HG03159 (cell line): ENCODE measurements around the gene ATXN7L2.
"Not testable (repeated sequence)": the region's sequence is repeated elsewhere in the genome, so short reads cannot be mapped to it uniquely, and the experiment has no call there.

ENCODE experiments used
- ATAC-seq: cut with Tn5 transposase; IDR thresholded peaks from one replicate; pipeline ENCODE4 v1.9.1; 2021; ENCODE audit warnings: mild to moderate bottlenecking, moderate library complexity; ENCODE audit not compliant: unreplicated experiment

ATXN7L2 gene, protein sequence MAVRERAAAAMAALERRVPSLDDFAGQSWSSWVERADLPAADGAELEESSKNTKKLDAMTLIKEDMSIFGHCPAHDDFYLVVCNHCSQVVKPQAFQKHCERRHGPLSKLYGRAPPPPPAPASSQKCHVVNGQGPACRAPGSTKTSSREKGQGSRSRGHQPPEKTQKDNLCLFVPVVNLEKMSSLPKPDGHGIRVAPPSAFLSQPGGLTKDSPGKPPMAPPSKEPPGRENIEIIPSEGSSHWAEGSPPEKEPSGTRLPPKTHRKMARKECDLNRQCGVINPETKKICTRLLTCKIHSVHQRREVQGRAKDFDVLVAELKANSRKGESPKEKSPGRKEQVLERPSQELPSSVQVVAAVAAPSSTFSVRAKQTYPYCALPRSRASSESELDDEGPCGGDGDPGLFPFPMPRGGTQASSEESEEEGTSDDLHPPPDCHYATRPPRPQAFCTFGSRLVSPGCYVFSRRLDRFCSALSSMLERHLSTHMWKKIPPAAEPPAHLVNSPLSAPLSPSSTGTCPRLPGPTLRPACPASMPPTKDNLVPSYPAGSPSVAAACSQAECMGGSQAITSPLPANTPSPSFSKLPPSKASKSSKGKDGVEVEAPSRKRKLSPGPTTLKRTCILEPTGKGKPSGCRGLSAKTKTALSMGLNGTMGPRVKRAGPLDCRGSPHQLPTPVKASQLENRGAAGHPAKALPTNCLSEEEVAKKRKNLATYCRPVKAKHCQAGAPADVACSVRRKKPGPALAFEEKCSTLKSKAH

DNA sequence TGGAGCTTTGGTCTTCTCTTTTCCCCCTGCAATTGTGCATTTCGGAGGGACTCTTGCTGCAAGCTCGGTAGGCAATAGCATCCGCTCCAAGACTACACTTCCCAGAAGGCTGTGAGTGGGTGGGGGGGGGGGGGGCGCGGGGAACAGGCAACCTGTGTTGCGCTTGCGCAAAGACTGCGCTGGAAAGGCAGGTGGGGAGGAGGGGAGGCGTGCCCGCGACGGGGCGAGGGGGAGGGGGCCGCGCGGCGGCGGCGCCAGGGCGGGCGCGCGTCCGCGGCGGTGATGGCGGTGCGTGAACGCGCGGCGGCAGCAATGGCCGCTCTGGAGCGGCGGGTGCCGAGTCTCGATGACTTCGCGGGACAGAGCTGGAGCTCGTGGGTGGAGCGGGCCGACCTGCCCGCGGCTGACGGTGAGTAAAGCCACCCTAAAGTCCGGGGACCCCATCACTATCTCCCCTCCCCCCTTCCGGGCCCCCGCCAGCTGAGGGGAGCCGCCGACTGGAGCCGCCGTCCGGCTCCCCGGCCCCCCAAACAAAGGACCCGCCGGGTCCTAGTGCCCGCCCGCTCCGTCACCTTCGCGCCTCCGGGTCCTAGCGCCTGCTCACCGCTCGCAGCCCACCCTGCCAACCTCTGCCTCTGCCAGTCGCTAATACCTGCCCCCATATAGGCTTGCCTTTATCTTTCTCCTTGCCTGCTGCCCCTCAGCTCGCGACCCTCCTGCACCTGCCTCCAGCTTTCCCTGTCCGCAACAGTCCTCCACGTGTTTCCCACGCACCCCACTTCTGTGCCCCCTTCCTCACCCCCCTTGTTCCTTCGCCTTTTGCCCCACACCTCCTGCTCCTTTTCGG lies at the start of gene ATXN7L2:
Gene ATXN7L2, plus strand, starts transcription at position 234 of the 847 bp plus-strand sequence. Its CDS starts 49 bp downstream, at position 283.
- peak; percentile 73 for ATAC-seq

DNA sequence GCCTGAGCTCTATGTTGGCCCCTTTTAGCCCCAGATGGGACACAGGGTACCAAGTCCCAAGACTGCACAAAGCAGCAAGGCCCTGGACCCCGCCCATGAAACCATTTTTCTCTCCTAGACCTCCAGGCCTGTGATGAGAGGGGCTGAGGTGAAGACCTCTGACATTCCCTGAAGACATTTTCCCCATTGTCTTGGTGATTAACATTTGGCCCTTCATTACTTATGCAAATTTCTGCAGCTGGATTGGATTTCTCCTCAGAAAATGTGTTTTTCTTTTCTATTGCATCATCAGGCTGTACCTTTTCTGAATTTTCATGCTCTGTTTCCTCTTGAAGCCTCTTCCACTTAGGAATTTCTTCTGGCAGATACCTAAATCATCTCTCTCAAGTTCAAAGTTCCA lies 49.2 kb upstream of the ATXN7L2 start:
- no peak for ATAC-seq

DNA sequence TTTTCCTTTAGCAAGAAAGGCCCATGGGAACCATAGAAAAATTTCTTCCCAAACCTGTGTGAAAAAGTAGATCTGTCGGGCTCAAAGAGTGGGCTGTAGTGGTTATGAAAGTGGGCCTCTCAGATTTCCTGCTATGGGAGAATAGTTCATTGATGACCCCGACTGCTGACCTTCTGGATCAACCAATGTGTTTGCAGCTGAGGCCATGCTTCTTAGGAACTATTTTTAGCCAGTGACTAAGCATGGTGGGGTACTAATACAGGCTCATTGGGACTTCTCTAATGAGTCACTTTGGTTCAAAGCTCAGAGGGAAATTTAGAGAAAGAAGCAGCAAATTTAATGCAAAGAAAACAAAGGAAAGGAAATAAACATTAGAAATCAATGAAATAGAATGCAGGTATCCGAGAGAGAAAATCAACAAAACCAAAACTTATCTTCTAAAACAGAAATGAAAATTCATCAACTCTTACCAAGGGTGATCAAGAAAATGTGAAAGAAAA lies 44.9 kb upstream of the ATXN7L2 start:
- ATAC-seq = no peak

GRCh38 chr1:109441069-109441468 lies 42.6 kb upstream of the ATXN7L2 start:
- no peak for ATAC-seq

DNA sequence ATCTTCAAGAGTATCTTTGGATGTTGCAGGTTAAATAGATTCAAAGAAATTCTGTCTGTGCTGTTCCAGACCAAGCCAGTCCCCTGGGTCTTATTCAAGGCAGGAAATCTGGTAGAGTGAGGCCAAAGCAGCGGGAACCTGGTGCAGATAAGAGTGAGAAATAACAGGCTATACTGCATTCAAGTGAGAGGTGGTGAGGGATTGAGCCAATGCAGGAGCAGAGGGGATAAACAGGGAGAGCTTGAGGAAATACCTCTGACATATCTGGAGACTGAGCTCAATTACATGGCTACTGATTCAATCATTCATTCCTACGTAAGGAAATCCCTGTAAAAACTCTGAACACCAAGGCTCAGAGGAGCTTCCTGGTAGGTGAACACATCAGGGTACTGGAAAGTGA lies 40.2 kb upstream of the ATXN7L2 start:
- no peak for ATAC-seq

DNA sequence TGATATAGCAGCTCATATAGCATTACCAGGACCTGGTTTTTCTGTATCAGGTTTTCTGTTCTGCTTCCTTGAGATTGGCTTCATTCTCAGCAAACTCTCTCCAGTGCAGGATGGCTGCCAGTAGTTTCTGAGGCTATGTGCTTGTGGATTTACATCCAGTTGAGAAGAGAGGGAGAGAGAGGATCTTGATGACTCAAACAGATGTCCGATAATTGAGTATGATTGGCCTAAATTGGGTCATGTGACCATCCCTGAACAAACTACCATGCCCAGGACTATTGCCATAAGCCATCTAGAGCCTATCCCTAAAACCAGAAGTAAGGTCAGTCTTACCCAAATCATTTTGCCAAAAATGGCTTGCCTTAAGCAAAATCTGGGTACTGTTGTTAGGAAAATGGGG lies 39.4 kb upstream of the ATXN7L2 start:
- no peak for ATAC-seq

DNA sequence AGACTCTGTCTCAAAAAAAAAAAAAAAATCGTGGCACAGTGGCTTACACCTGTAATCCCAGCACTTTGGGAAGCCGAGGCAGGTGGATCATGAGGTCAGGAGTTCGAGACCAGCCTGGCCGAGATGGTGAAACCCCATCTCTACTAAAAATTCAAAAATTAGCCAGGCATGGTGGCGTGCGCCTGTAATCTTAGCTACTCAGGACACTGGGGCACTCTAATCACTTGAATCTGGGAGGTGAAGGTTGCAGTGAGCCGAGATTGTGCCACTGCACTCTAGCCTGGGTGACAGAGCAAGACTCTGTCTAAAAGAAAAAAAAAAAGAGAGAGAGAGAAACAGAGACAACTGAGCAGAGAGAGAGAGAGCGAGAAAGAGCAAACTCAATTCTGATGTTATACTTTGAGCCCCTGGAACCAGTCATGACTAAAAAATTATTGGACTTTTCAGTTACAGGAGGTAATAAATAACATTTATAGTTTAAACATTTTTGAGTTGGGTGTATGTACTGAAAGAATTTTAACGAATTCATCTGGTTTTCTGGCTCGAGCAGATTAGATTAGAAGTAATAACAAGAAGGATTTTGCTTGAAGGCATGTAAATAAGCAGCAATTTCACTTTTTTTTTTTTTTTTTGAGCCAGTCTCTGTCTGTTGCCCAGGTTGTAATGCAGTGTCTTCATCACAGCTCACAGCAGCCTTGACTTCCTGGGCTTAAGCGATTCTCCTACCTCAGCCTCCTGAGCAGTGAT lies 37.6 kb upstream of the ATXN7L2 start:
- not testable (repeated sequence) for ATAC-seq

DNA sequence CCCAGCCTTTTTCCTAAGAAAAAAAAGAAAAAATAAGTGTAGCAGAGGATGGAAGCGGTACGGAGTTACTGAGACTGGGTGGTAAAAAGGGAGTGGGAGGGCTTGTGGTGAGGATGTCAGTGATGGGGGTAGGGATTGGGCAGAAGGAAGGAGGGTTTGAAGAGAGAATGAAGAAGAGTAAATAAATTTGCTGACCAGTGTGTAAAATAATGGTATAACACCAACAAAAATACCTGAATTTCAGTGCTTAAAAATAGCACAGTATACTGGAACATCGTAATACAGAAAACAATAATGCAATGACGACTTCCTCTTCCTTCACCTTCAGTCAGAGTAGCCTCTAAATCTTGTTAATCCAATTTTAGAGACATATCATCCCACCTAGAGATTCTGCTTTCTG lies 36.2 kb upstream of the ATXN7L2 start:
- ATAC-seq = no peak

DNA sequence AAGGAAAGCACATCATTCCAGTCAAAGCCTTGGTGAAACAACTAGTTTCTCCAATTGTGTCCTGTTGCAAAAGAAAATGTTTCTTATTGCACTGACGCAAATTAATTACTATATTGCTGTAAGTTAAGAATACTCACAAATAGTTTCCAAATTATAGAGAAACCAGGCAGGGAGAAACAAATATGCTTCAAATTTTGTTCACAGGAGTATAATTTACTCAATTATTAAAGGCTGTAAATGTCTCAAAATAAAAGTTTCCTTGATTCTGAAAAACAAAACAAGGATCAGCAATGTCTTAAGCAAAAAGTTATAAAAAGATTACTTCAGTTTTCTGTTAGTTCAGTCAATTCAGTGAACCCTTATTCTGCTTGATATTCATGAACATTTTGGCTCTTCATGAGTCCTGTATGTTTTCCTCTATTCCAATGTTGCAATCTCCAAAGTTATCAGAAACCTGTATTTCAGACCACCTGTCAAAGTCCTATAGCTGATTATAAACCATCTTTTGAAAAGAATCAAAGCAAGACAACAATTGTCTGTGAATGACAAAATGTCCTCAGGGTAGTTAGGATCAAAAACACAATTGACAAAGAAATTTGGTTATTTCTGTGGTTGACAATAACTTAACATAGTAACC lies 29.1 kb upstream of the ATXN7L2 start:
- ATAC-seq = no peak

DNA sequence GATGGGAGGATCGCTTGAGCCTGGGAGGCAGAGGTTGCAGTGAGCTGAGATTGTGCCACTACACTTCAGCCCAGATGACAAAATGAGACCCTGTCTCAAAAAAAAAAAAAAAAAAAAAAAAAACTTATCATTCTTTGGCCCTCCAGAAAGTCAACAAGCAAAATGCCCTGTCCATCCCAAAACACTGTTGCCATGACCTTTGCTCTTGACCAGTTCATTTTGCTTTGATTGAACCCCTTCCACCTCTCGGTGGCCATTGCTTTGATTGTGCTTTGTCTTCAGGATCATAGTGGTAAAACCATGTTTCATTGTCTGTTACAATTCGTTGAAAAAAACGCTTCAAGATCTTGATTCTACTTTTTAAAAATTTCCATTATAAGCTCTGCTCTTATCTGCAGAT lies 25.9 kb upstream of the ATXN7L2 start:
- ATAC-seq = no peak

GRCh38 chr1:109466125-109466451 lies 17.6 kb upstream of the ATXN7L2 start:
- no peak for ATAC-seq

DNA sequence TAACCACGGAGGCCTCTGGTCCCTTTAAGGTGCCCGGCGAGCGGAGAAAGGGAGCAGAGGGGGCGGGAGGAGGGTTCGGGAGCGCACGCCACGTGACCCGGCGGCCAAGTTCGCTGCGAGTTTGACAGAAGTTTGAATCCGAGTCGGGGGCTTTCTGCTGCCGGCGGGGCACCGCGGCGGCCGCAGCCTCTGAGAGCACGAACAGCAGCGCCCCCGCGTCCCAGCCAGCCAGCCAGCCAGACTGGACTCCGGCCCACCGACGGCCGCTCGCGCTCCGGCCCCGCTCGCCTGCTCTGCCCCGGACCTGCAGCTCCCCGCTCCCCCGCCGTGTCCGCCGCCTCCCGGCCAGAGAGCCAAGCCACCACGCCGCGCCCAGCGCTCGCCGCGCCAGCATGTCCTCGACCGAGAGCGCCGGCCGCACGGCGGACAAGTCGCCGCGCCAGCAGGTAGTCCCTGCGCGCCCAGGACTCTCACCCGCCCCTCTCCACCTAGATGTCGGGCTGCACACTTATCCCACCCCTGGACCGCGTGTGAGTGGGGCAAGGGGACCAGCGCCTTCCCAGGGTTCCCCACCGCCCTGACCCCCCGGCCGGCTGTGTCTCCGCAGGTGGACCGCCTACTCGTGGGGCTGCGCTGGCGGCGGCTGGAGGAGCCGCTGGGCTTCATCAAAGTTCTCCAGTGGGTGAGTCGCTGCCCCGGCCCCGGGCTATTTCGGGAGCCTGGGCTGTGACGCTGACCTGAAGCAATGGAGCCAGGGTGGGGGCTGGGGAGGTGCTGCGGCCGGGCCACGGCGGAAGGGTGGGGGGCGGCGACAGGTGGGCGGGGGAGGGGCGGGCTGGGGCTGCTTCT lies 17.0 kb upstream of the ATXN7L2 start, which contains the start of gene SYPL2:
Gene SYPL2, plus strand, starts transcription at position 95 of the 849 bp plus-strand sequence. Its CDS starts 298 bp downstream, at position 393.
- no peak for ATAC-seq

- ATAC-seq = no peak
Measured at GRCh38 chr1:109467301-109467777, 16.4 kb upstream of the ATXN7L2 start.

DNA sequence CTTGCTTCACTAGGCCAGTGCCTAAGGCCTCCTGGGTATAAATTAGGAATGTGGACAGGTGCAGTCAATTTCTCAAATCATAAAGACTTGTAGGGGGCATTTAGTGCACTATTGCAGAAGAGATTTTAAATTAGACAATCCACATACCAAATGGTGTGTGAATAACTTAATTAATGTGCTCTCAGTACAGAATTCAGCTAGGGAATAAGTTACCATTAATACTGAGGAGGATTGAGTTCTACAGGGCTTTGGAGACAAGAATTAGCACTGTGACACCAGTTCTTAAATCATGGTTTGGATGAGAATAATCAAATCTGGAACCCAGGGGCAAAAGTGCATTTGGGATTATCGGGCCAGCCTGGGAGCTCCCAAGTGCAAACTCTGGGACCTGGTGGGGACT lies 15.6 kb upstream of the ATXN7L2 start:
- no peak for ATAC-seq

DNA sequence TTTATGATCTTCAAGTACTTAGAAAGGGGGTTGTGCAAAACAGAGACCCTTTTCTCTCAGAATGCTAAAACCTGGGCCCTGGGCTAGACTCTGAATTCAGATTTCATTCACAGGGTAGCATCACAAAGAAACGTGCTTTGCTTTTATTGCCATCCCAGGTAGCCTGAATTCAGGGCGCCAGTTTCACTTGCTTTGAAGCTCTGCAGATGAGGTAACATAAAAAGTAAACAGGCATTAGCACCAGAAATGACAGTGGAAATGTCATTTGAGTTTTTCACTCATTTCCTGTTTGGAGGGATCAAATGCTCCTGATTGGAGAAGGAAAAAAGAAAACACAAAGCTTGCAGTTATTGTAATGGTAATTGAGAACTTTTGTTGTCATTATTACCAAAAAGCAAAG lies 14.8 kb upstream of the ATXN7L2 start:
- no peak for ATAC-seq

GRCh38 chr1:109470245-109470644 lies 13.5 kb upstream of the ATXN7L2 start:
- no peak for ATAC-seq

- no peak for ATAC-seq
Measured at GRCh38 chr1:109472779-109473178, 10.9 kb upstream of the ATXN7L2 start.

- not testable (repeated sequence) for ATAC-seq
Measured at GRCh38 chr1:109473284-109474057, 10.2 kb upstream of the ATXN7L2 start.
